GM19395 (cell line): ENCODE results near the gene EML4.
"Not testable (repeated sequence)": the region's sequence is repeated elsewhere in the genome, so short reads cannot be mapped to it uniquely, and the experiment has no call there.

ENCODE experiments used
- ATAC-seq: cut with Tn5 transposase; IDR thresholded peaks from one replicate; pipeline ENCODE4 v1.9.1; 2021; ENCODE audit warnings: mild to moderate bottlenecking, moderate library complexity; ENCODE audit not compliant: unreplicated experiment

Gene EML4

DNA sequence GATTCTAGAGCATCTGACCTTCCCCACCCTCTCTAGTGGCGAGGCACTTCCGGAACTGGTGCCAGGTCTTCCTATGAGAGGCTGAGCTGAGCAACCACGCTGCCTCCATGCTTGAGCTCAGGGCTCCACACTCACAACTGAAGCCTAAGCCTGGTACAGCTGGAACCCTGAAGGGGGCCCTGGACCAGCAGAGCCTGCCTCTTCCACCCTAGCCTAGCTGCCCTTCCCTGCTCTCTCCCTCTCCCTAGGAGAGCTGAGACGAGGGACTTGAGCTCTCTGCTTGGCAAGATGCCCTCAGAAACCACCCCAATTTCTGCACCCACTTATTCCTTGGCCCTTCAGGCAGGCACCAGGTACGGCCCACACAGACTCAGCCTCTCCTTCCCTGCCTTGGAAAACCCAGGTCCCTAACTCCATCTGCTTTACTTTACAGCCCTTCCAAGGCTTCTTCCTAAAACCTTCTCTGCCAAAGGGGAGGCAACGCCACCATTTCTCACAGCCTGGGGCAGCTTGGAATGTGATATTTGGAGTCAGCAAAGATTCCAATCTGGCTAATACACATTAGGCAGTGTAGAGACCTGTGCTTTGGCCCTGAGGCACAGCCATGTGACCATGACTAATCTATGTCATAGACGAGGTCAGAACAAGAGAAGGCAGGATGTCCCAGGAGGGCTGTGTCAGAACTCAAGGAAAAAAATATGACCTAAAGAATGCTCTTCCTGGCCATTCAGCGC, 173.1 kb downstream of the EML4 start:
- ATAC-seq: no peak

DNA sequence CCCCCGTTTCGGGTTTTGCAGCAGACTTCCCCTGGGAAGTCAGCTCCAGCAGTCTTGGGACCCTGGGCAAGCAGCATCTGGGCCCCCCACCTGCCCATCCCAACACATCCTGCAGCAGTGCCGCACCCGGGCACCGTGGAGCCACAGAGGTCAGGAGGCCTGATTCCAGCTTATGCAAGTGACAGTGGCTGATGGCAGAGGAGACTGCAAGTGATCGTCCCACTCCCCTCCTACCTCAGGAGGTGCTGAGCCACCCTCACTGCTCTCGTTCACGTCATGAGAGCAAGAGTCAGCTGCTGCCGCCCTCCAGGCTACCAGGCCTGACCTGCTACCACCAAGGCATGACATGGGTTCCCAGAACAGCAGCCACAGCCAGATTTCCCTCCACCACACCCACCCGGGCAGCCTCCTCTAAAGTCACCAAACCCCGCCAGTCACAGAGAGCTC, 173.7 kb downstream of the EML4 start:
- ATAC-seq: no peak

DNA sequence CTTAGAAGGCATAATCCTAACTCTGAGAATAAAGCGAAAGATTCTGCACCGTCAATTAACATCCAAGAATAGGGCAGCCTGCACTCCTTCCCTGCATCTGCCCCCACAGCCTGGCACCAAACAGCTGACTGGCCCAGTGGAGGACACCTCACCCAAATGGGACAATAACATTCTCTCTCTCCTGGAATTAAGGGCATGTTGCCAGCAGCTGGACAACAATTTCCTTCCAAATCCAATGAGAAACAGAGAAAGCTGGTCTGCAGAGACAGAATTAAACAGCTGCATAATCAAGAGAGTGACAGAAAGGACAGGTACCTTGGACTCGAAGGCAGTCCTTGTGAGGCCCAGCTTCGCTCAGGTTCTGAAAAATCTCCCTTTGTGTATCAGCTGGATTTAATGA, 176.8 kb downstream of the EML4 start:
- no peak for ATAC-seq

DNA sequence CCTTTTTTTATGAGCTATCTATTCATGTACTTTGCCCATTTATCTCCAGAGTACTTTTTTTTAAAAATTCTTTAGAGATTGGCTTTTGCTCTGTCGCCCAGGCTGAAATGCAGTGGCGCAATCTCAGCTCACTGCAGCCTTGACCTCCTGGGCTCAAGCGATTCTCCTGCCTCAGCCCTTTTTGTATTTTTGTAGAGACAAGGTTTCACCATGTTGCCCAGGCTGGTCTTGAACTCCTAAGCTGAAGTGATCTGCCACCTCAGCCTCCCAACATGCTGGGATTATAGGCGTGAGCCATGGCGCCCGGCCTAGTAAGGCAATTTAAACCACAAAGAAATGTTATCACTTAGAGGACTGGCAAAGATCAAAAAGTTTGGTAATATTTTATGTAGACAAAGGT, 177.7 kb downstream of the EML4 start:
- not testable (repeated sequence) for ATAC-seq

DNA sequence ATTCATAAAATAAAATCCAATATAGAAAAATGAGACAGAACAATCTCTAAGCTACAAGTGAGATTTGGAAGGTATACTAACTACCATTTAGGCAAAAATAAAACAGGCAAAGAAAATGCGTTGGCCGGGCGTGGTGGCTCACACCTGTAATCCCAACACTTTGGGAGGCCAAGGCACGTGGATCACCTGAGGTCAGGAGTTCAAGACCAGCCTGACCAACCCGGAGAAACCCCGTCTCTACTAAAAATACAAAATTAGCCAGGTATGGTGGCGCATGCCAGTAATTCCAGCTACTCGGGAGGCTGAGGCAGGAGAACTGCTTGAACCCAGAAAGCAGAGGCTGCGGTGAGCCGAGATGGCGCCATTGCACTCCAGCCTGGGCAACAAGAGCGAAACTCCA, 178.4 kb downstream of the EML4 start:
- ATAC-seq: not testable (repeated sequence)

DNA sequence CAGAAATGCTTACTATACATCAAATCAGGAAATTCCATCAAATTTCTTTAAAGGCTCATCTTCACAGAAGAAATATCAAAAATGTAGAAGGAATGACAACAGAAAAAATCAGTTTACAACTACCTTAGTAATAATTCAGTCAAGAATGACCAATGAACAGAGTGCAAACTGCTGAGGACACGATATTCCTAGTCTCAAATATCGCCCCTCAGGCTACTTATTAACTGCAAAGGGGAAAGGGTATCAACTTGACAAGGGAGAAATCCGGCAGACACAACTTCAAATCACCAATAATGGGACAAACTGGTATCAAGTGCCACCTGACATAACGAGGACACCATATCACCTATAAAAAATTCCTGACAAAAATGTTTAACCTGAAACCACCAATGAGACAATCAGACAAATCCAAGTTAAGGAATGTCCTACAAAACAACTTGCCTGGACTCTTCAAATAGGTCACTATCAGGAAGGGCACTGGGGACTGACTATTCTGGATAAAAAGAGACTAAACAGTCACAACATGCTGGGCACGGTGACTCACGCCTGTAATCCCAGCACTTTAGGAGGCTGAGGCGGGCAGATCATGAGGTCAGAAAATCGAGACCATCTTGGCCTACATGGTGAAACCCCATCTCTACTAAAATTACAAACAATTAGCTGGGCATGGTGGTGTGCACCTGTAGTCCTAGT, 179.1 kb downstream of the EML4 start:
- ATAC-seq: no peak

DNA sequence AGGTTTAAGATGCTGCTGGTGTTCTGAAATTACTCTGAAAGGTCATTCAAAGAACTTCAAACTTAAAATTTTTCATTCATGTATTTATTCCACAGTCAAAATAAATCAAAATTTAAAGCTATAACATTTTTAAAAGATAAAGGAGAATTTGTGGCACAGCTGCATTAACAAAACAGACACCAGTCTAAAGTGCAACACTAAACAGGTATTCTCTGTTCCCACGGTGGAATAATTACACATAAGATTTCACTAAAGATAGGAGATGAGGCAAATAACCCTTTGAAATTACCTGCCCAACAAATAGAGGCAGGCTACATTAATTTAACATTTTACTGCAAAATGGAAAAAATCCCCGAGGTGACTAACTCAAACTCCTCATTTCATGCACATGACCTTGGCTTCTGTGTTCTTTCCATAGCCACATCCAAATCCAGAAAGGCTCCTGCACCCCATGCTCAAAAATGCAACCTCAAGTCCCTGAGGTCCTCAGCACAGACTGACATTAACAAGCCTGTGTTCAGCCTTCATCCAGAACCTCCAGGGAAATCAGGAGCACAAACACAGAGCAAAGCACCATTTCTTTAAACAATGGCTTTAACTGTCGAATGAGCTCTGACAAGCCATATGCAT, 181.4 kb downstream of the EML4 start:
- ATAC-seq: no peak

DNA sequence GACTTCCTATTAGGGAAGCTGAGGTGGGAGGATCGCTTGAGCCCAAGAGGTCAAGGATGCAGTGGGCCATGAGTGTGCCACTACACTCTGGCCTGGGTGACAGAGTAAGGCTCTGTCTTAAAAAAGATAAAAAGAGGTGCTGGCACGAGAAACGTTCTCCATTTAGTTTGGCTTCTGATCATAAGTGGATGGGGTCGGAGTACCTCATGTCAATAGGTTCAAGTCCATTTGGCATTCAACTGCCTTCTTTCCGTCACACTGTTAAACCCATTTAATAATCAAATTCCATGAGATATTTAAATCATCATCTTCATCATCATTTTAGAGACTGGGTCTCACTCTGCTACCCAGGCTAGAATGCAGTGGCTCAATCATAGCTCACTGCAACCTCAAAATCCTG, 182.7 kb downstream of the EML4 start:
- no peak for ATAC-seq

DNA sequence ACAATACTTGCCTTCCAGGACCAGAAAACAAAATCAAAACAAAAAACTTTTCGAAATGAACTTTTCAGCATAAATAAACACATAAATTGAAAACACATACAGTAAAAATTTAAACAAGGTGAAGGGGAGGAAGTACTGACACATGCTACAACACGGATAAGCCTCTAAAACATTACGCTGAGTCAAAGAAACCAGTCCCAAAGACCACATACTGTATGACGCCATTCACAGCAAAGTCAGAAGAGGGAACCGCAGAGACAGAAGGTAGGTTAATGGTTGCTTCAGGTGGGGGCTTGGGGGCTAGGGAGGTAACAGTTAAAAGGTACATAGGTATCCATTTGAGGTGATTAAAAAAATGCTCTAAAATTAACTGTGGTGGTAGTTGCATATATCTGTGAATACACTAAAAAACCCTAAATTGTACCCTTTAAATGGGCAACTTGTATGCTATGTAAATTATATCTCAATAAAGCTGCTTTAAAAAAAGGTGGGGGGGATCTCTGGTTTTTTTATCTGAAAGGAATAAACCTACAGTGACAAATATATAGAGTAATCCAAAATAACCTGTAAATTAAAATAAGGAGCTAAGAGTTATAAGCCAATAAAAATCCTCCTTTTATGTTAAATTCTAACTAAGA, 184.8 kb downstream of the EML4 start:
- no peak for ATAC-seq

DNA sequence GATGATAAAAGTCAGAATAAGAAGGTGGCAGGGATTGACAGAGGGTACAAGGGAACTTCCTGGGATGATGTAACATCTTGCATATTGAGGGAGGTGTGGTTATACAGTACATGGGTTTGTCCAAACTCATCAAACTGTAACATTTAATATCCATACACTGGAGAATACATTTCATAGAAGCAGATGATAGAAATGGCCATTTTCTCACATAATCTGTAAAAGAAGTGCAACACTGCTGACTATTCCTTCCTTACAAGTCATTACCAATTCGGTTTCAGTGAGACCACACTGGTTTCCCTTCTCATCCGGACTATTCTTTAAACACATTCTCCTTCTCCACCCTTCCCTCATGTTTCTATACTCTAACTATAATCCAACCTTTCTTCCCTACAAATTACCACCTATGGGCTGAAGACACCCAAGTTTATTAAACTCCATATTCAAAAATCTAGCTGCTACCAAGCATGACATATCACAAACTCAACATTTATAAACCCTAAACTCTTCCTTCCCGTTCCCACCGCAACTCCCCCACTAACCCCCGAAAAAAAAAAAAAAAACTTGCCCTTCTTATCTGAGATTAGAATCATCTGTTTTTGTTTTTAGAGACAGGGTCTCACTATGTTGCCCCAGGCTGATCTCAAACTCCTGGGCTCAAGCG, 190.3 kb downstream of the EML4 start:
- ATAC-seq: no peak

DNA sequence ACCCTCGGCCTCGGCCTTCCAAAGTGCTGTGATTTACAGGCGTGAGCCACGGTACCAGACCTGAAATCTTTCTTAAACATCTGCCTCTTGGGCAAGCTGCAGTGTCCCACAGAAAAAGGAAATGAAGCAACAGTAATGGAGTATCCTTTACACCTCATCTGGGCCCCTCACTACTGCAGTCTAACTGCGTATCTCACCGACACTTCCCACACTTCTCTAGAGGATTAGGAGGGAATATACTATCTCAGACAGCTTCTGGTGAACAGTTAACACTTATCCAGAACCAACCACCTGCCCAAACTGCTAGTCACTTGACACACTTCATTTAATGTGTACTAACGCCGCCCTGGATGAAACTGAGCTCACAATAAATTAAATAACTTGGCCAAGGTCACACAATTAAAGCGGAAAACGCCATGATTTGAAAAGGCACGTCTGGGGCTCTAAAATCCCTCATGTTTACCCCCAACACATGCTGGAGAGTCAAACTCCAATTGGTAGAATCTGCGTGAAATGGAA, 190.9 kb downstream of the EML4 start:
- no peak for ATAC-seq

DNA sequence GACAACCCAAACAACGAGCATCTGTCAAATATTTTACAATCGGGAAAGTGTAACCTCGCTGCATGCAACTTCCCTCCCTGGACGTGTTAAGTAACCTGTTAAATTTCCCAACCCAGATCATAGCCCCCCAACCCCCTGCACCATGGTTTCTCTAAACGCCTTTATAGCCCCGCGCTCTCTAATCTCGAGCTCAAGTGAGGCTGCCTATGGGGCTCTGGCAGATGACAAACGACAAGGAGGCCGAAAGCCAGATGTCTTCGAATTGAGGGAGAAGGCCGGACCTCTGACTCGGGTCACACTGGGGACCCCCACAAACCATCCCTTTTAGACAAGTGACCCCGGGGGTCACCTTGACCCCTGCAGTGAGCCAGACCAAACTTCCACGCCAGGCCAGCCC, 191.3 kb downstream of the EML4 start:
- ATAC-seq: no peak

DNA sequence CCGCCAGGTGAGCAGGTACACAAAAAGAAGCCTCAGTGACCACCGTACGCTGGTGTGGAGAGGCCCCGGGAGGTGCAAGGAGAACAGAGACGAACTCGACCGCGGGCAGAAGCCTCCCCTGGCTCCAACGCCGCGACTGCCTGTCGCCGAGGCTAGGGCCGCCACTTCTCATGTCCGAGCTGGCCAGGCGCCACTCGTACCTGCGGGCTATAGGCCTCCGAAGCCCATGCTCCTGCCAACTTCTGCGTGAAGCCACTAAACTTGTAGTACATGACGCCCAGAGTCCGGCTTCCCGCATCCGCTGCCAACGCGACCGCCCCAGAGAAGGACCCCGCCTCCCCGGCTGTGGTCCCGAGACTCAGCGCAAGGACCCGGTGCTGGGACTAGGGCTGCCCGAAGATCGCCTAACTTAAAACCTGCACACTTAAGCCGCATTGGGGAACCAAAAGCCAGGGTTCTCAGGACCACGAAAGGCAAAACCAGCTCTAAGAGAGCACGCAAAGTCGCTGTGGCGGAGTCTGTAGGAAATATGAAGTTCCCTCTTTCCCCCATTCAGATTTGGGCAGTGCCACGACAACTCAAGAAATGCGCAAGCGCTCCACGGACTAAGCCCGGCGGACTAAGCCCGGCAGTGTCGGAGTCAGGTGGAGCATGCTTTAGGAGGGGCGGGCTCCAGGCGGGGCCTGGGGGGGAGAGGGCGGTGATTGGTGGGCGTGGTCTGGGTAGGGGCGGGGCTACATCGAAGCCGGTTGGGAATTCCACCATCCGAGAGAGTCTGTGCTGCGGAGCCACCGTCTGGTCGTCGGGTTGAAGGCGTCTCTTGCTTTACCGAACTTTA, 192.0 kb downstream of the EML4 start, which contains the start of gene COX7A2L:
COX7A2L (minus strand) TSS at position 328 of the 838 bp plus-strand sequence; CDS start at position 272, 56 bp downstream.
- ATAC-seq: peak; percentile 90

DNA sequence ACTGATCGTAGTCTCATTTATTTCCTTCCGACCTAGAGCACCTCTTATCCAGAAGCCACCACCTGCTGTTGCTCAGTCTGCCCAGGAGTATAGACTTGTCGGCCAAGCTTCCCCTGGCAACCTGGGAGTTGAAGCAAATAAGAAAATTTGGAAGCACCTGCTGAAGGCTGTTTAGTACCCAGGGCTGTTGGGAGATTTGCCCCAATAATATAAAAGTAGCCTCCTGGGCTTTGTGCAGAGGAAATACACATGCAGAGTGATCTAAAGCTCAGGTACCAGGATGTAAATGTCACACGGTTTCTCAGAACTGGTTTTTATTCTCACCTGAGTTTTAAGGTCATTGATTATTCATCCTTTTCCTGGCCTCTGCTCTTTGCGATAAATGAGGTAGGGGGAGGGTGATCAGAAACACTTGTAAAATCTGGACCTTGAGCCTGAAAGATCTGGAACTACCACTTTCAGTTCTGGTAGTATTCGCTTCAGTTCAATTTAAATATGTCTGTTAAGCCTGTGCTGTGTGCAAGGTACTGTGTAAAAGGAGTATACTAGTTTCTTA, 192.7 kb downstream of the EML4 start:
- no peak for ATAC-seq

DNA sequence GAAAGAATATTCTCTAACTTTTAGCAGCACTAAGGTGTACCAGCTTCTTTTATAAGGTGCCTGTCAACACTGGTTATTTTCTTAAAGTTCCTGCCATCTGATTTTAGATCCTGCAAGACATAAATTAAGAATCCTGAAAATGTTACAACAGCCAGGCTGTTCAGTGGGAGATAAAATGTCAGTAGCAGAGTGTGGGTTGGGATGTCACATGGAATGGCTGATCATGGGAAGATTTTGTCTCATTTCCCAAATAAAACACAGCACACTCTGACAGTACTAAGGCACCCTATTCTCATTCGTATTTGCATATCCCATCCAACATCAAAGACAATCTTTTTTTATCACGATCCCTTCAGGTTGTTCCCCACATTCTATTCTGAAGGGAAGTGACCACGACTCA, 194.3 kb downstream of the EML4 start:
- no peak for ATAC-seq

DNA sequence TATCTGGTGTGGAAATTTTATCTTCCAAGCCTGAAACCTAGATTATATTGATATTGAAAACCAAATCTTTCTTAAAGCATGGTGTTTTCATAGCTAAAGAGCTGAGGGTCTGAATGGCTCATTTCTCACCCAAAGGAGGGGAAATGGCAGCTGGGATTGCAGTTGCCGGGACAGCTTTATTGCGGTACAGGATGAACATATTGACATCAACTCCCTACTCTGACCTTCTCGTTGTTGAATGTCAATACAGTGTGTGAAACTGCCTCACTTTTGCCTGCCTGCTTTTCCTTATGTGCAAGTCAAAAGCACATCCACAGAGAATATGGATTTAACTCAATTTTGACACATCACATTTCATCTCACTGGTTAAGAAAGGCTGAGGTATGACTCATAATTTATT, 195.5 kb downstream of the EML4 start:
- no peak for ATAC-seq

DNA sequence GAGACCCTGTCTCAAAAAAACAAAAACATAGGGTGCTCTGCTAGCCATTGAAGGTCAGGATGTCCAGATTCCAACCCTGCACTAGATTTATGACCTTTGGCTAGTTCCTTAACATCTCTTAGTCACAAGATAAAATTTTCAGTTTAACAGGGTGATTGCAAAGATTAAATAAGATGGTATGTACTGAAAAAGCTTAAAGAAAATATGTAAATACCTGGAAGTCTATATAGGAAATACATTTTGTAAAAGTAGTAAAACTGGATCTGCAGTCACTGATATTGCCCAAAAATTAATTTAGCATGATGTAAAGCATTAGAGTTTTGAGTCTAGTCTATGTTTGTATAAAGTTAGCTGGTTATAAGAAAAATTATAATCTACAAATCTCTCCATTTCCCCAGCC, 197.3 kb downstream of the EML4 start:
- no peak for ATAC-seq

DNA sequence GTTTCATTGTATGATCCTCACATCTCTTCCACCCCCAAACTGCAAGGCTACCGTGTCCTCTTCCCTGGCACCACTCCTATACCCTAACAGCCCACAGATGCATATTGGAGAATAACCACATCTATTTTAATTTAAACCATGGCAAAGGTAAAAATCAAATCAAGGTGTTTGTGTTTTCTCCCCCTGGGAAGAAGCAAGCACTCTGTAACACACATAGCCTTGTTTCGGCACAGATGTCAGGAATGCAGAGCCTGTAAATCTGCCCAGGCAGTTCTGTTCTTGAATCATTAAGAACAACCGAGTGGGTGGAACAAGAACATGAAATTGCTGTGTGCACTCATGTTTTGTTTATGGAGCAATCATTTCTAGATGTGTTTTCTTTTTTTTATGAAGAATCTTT, 198.7 kb downstream of the EML4 start:
- no peak for ATAC-seq

DNA sequence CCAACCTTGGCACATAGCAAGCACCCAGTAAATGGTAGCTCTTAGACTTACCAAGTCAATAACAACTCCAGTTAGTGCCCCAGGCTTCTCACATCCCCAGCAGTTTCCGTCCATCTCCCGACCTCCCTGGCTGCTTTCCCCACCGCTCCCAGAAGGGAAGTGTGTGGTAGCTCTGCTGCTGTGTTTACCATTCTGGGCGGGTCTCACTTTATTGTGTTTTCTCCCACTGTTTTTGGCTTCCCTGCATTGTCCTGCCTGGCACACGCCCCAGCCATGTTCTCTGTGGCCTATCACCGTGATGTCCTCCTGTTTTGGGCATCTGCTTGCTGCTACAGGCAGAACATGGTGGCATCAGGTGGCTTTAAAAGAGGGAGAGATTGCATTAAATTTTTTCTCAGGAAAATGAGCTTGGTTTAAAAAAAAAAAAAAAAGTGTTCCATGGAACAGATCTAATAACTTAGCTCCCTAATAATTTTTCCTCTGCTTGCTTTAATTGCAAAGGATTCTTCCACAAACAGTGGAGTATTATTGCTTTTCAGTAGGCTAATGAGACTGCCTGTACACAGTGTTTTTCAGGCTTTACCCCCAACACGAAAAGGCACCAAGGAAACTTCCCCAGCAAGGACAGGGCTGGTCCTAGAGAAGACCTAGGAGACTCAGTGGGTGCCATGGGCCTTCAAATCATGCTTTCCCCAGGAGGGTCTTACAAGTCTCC, 199.8 kb downstream of the EML4 start:
- ATAC-seq: no peak
